Fibroblast of skin of left biceps (primary cell): ENCODE results near the gene KDM4B.
"Not testable (repeated sequence)": the region's sequence is repeated elsewhere in the genome, so short reads cannot be mapped to it uniquely, and the experiment has no call there.

ENCODE experiments used
- DNase-seq, 2 experiments: peaks; one replicate each; pipeline ENCODE4 v3.0.0-alpha.2; 2013; ENCODE audit warnings: low read depth in 2 of 2

The KDM4B gene

DNA sequence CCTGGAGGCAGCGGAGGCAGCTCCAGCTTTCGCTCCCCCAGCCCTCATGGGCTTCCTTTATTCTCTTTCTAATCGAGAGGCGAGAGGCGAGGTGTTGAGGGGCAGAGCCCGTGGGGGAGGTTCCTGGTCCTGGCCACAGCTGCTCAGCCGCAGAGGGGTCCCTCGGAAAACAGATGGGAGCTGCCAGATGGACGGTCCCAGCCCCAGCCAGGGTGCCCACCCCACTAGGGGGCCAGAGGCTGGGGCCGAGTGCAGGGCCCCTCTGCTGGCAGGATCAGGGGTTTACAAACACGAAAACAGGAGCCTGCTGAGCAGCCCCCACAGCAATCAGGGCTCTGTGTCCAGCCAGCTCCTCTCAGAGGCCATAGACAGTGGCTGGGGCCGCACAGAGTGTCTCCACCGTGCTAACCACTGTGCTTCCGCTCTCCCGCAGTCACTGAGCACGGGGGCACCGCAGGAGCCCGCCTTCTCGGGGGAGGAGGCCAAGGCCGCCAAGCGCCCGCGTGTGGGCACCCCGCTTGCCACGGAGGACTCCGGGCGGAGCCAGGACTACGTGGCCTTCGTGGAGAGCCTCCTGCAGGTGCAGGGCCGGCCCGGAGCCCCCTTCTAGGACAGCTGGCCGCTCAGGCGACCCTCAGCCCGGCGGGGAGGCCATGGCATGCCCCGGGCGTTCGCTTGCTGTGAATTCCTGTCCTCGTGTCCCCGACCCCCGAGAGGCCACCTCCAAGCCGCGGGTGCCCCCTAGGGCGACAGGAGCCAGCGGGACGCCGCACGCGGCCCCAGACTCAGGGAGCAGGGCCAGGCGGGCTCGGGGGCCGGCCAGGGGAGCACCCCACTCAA lies 182.2 kb downstream of the KDM4B start:
- DNase-seq, result no peak

DNA sequence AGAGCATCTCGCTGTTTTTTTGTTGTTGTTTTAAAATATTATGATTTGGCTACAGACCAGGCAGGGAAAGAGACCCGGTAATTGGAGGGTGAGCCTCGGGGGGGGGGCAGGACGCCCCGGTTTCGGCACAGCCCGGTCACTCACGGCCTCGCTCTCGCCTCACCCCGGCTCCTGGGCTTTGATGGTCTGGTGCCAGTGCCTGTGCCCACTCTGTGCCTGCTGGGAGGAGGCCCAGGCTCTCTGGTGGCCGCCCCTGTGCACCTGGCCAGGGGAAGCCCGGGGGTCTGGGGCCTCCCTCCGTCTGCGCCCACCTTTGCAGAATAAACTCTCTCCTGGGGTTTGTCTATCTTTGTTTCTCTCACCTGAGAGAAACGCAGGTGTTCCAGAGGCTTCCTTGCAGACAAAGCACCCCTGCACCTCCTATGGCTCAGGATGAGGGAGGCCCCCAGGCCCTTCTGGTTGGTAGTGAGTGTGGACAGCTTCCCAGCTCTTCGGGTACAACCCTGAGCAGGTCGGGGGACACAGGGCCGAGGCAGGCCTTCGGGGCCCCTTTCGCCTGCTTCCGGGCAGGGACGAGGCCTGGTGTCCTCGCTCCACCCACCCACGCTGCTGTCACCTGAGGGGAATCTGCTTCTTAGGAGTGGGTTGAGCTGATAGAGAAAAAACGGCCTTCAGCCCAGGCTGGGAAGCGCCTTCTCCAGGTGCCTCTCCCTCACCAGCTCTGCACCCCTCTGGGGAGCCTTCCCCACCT lies 183.3 kb downstream of the KDM4B start:
- no peak for DNase-seq

DNA sequence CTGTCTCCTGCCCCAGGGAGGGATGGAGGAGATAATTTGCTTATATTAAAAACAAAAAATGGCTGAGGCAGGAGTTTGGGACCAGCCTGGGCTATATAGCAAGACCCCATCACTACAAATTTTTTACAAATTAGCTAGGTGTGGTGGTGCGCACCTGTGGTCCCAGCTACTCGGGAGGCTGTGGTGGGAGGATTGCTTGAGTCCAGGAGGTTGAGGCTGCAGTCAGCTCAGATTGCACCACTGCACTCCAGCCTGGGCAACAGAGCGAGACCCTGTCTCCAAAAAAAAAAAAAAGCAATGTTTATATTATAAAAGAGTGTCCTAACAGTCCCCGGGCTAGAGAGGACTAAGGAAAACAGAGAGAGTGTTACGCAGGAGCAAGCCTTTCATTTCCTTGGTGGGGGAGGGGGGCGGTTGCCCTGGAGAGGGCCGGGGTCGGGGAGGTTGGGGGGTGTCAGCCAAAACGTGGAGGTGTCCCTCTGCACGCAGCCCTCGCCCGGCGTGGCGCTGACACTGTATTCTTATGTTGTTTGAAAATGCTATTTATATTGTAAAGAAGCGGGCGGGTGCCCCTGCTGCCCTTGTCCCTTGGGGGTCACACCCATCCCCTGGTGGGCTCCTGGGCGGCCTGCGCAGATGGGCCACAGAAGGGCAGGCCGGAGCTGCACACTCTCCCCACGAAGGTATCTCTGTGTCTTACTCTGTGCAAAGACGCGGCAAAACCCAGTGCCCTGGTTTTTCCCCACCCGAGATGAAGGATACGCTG lies 184.0 kb downstream of the KDM4B start:
- no peak for DNase-seq

DNA sequence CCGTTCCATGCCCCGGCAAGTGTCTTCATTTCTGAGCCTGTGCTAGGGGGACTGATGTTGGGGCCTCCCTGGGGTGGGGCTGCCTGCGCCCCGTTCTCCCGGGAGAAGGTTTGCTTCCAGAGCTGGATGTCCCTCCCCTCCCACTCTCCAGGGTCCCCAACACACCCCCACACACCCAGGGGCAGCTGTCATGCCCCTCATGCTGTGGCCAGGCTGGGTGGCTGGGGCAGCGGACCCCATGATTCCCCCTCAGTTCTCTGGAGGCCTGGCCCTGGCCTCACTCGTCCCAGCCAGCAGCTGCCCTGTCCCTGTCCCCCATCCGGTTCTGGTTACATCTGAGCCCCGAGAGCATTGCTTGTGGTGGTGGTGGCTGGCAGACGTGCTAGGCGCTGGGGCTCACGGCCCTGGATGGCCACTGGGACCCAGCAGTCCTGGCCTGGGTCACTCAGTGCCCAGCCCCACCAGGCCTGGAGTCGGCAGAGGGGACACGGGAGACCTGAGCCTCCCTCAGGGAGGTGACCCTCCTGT lies 184.8 kb downstream of the KDM4B start:
- DNase-seq, result no peak

DNA sequence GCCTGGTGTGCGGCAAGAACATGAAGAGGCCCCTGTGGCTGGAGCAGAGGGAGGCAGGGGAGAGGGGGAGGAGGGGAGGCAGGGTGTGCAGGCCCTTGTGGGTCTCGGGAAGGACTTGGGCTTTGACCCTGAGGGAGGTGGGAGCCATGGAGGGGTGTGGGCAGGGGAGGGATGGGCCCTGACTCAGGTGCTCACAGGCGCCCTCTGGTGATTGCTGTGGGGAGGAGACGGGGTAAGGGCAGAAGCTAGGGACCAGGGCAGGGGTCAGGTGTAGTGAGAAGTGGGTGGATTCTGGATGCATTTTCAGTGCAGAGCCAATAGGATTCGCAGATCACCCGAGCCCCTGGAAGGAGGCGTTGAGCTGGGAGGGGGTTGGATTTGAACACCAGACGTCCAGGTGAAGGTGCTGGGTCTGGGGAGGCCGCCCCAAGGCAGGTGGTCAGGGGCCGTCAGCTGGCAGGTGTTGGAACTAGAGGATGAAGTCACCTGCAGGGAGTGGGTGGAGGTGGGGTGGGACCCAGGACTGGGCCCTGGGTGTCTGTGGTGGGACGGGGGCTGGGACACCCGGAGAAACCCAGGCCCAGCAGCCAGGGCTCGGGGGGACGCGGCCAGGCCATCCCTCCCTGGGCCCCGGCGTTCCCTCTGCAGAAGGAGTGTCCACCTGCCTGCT lies 185.4 kb downstream of the KDM4B start:
- DNase-seq, result no peak

DNA sequence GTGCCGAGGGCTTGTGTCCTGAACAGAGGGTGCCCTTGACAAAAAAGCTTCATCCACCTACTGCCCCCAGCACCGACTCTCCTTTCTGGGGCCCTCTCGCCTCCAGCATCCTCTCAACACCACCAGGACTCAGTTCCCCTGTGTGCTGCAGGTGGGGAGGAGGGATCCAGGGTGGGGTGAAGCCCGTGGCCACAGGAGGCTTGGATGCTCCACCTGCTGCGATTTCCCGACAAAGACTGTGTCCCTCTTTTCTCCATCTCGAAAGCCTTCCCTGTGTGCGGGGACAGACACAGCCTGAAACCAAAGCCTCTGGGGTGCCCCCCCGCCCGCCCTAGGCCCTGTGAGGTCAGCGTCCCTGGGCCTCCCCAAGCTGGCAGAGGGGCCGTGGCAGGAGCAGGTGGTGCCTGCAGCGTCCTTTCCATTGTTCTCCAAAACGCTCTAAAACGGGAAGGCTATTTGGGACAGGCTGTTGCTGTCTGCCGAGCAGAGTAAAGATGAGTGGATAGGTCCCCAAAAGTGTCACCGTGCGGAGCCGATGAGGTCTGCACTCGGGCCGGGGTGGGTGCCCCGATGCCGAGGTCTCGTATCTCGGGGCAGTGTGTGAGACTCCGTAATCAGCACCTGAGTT lies 186.0 kb downstream of the KDM4B start:
- no peak for DNase-seq

DNA sequence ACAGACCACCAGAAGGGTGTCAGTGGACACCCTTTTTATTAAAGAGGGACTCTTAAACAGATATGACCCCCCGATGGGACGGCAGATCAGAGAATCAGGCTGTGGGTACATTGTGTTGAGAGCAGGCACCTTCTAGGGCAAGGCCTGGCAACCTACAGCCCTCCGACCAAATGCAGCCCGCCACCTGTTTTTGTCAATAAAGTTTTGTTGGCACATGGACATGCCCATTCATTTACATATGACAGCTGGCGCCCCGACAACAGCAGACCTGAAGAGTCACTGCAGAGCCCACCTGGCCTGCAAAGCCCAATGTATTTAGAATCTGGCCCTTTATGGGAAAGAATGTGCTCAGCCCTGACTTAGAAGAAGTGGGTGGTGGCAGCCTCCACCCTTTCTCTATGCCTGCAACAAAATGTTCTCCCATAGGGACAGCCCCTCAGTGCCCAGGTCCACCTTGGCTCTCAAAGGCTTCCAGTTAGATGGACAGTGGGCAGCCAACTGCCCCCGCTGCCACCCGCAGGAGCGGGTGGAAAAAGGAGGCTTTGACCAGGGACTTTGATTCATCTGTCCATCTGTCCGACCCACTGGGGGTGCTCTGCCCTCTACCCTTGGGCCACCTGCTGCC lies 186.8 kb downstream of the KDM4B start:
- no peak for DNase-seq

DNA sequence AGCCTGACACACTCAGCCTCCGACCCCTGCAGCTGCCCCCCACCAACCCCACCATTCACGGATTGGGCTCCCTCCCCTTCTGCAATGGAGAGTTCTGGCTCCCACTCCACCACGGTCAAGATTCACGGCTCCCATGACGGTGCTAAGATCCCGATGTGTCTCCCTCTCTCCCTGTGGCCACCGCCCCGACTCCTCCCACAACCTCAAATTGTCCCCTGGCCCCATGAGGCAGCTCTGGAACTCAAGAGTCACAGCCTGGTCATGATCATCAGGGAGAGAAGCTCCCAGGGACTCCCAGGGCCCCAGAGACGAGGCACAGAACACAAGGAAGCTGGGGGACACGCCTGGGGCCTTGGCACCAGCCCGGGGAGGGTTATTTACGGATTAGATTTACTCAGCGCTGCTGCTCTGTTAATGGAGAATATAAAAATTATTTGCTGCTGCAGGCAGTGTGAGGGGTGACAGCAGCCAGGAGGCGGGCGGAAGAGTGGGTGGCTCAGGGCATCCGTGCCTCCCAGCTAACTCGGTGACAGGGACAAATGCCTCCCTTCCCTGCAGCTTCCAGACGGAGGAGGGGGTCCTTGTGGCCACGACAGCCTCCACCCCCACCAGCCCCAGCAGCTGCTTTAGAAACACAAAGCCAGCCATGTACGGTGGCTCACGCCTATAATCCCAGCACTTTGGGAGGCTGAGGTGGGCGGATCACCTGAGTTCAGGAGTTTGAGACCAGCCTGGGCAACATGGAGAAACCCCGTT lies 187.5 kb downstream of the KDM4B start:
- no peak for DNase-seq

DNA sequence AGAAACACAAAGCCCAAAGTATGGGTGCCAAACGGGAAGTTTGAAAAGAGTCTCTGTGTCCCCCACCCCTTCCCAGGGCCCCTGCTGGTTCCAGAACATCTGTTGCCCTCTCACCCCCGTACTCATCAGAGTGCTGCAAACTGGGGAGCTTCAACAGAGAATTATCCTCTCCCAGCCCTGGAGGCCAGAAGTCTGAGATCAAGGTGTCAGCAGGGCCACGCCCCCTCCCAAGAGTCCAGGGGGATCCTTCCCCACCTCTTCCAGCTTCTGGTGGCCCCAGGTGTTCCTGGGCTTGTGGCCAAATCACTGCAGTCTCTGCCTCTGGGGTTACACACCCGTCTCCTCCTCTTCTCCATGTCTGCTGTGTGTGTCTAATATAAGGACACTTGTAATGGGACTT lies 188.3 kb downstream of the KDM4B start:
- no peak for DNase-seq

DNA sequence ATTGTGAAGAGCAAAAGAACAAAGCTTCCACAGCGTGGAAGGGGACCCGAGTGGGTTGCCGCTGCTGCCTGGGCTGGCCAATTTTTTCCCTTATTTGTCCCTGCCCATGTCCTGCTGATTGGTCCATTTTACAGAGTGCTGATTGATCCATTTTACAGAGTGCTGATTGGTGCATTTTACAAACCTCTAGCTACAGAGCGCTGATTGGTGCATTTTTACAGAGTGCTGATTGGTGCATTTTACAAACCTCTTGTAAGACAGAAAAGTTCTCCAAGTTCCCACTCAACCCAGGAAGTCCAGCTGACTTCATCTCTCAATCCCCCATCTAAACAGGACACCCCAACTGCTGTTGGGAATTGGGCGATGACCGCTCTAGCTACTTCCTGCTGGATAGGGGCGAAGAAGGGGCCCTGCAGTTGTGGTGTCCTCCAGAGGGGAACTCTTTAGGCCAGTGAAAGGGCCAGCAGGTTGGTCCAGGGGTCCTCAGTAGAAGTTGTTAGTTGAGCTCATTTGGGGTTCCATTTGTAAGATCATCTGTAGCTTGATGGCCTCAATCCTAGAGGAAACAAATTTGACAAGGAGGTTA lies 189.7 kb downstream of the KDM4B start:
- DNase-seq, result not testable (repeated sequence)

DNA sequence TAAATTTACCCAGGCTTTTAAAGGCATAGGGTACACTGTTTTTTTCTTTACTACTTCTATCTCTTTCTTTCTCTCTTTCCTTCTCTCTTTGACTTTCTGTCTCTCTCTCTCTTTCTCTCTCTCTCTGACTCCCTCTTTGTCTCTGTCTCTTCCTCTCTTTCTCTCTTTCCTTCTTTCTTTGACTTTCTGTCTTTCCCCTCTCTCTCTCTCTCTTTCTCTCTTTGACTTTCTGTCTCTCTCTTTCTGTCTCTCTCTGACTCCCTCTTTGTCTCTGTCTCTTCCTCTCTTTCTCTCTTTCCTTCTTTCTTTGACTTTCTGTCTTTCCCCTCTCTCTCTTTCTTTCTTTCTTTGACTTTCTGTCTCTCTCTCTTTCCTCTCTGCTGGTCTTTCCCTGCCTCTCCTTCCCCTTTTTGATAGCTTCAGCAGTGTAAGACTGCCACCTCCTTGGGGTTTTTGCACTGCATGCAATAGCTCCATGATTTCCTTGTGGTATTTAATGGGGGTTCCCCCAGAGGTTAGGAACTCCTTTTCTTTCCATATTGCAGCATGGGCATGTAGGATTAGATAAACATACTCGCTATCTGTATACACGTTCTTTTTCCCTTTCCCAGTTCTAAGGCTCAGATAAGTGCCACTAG lies 191.4 kb downstream of the KDM4B start:
- not testable (repeated sequence) for DNase-seq

DNA sequence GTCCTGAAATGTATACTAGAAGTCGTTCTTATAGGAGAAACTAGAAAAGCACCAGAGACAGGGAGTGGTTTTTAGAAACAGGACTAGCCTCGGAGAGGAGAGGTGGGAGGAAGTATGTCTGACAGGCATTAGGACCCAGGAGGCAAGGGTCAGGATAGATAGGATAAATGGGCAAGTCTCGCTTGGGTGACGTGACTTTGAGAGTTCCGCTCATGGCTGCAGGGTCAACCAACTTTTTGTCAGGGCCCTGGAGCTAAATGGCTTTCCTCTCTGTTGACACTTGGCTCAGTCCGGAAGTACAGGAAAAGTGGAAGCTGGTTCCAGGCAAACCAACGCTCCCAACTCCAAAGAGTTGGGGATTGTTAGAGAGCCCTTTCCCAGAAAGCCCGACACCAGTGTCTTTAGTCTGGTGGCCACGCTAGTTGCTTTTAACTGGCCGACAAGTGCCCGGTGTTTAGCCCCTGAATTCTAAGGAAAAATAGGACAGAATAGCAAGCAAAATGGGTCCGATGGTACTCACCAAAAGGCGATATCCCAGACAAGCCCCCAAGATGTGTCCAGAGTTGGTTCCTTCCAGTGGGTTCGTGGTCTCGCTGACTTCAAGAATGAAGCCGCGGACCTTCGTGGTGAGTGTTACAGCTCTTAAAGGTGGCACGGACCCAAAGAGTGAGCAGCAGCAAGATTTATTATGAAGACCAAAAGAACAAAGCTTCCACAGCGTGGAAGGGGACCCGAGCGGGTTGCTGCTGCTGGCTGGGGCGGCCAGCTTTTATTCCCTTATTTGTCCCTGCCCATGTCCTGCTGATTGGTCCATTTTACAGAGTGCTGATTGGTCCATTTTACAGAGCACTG lies 196.2 kb downstream of the KDM4B start:
- not testable (repeated sequence) for DNase-seq

DNA sequence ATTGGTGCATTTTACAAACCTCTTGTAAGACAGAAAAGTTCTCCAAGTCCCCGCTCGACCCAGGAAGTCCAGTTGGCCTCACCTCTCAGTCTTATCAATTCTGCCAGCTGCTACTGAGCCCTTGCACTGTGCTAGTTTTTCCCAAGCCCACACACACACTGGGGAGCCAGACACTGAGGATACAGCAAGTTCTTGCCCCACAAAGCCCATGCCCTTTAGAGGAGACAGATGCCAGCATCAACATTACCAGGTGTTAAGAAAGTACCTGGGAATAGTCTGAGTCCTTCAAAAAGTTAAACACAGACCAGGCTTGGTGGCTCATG lies 196.7 kb downstream of the KDM4B start:
- no peak for DNase-seq

DNA sequence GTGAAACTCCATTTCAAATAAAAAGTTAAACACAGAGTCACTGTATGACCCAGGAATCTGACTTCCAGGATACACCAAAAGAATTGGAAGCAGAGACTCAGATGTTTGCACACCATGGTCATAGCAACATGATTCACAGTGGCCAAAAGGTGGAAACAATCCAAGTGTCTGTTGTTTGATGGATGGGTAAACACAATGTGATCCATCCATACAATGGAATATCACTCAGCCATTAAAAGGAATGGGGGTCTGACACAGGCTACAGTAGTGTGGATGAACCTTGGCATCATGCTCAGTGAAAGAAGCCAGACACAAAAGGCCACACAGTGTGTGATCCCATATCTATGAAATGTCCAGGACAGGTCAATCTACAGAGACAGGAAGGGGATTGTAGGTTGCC lies 197.3 kb downstream of the KDM4B start:
- no peak for DNase-seq

DNA sequence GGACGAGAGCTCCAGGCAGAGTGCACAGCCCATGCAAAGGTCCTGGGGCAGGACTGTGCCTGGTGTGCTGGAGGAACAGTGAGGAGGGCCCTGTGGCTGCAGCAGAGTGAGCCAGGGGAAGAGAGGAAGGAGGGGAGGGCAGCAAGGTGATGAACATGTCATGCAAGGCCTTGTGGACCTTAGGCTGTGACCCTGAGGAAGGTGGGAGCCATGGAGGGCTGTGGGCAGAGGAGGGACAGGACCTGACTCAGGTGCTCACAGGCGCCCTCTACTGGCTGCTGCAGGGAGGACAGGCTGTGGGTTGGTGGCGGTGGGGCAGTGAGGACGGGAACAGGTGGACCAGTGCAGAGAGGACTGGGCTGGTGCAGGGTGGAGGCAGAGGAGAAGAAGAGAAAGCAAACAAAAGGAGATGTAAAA lies 201.4 kb downstream of the KDM4B start:
- no peak for DNase-seq

DNA sequence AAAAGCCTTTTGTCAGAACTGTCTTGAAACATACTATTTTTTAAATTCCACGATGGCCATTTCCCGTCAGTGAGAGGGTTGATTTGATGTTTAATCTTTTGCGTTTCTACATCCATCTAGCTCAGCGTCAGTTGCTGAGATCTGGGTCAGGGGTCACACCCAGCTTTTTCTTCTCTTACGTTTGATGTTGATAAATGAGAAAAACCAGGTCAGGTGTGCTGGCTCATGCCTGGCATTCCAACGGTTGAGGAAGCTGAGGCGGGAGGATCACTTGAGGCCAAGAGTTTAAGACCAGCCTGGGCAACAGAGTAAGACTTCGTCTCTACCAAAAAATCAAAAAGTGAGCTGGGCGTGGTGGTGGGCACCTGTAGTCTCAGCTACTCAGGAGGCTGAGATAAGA lies 202.8 kb downstream of the KDM4B start:
- DNase-seq, result no peak

DNA sequence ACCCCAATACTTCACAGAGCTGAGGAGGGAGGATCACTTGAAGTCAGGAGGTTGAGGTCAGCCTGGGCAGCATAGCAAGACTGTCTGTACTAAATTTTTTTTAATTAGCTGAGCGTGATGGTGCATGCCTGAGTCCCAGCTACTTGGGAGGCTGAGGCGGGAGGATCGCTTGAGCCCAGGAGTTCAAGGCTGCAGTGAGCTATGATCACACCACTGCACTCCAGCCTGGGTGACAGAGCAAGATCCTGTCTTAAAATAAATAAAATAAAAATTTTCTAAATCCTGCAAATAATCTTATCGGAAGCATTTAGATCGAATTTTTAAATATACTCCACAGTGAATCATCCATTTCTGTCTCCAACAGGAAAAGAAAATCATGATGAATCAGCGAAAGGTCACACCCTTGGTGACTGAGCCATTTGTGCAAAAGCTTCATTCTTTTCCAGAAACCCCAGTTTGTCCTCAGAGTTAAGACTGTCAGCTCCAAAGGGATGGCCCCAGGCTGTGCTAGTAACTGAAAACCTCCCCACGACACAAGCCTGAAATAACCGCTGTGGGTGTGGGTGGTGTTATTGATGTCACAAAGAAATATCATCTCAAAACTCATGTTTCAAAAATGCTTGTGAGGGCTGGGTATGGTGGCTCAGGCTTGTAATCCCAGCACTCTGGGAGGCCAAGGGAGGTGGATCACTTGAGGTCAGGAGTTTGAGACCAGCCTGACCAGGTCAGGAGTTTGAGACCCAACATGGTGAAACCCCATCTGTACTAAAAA lies 204.1 kb downstream of the KDM4B start:
- DNase-seq, result peak; percentile 82 to 84
